Mesendoderm (in vitro differentiated cells): ENCODE measurements around the gene GJB6.

Experiments used
- DNase-seq: peaks from one replicate; pipeline ENCODE4 v3.0.0; 2013
- H2AK5ac ChIP-seq: 2 replicates; pipeline ENCODE4 v1.6.1; 2013; ENCODE audit warnings: low read length, inconsistent platforms
- H2BK120ac ChIP-seq: 2 replicates; pipeline ENCODE4 v1.6.1; 2013; ENCODE audit warnings: low read depth, mild to moderate bottlenecking, low read length, moderate library complexity, mixed read lengths
- H2BK15ac ChIP-seq: replicated peaks from 2 replicates; pipeline ENCODE4 v1.6.1; 2013; ENCODE audit warnings: low read depth, mild to moderate bottlenecking, moderate library complexity
- H2BK5ac ChIP-seq: 2 replicates; pipeline ENCODE4 v1.6.1; 2013; ENCODE audit warnings: low read length, inconsistent platforms
- H3K18ac ChIP-seq: 2 replicates; pipeline ENCODE4 v1.6.1; 2013; ENCODE audit warnings: mild to moderate bottlenecking, low read length, mixed read lengths
- H3K23ac ChIP-seq: one replicate; pipeline ENCODE4 v1.6.1; 2013; ENCODE audit warnings: low read length
- H3K27ac ChIP-seq: 2 replicates; pipeline ENCODE4 v1.5.1; 2013; ENCODE audit warnings: low read depth, mild to moderate bottlenecking, inconsistent platforms, low read length, moderate library complexity
- H3K27me3 ChIP-seq: 2 replicates; pipeline ENCODE4 v1.6.1; 2013; ENCODE audit warnings: low read length, control low read depth, mild to moderate bottlenecking, inconsistent platforms; ENCODE audit not compliant: insufficient read depth, poor library complexity
- H3K36me3 ChIP-seq: 2 replicates; pipeline ENCODE4 v1.6.1; 2013; ENCODE audit warnings: low read length, inconsistent platforms; ENCODE audit not compliant: control insufficient read depth, insufficient read depth
- H3K4ac ChIP-seq: one replicate; pipeline ENCODE4 v1.6.1; 2013; ENCODE audit warnings: low read depth, mild to moderate bottlenecking, low read length, moderate library complexity
- H3K4me1 ChIP-seq: 2 replicates; pipeline ENCODE4 v1.6.1; 2013; ENCODE audit warnings: low read depth, low read length, inconsistent platforms; ENCODE audit not compliant: control insufficient read depth
- H3K4me2 ChIP-seq: 2 replicates; pipeline ENCODE4 v1.6.1; 2013; ENCODE audit warnings: low read length
- H3K4me3 ChIP-seq: 2 replicates; pipeline ENCODE4 v1.5.1; 2013; ENCODE audit warnings: mild to moderate bottlenecking, low read length
- H3K56ac ChIP-seq: one replicate; pipeline ENCODE4 v1.6.1; 2013; ENCODE audit warnings: low read length
- H3K79me1 ChIP-seq: 2 replicates; pipeline ENCODE4 v1.6.1; 2013; ENCODE audit warnings: low read length, inconsistent platforms
- H3K79me2 ChIP-seq: 2 replicates; pipeline ENCODE4 v1.6.1; 2013; ENCODE audit warnings: mild to moderate bottlenecking, low read length; ENCODE audit not compliant: control insufficient read depth, insufficient read depth
- H3K9ac ChIP-seq: 2 replicates; pipeline ENCODE4 v1.6.1; 2013; ENCODE audit warnings: low read length, inconsistent platforms
- H4K5ac ChIP-seq: one replicate; pipeline ENCODE4 v1.6.1; 2013; ENCODE audit warnings: low read length
- H4K8ac ChIP-seq: one replicate; pipeline ENCODE4 v1.6.1; 2013; ENCODE audit warnings: low read depth, mild to moderate bottlenecking, control low read depth, low read length, moderate library complexity
- WGBS: extraction: QIAGEN DNeasy Blood & Tissue Kit; methylation state at CpG from one replicate; pipeline ENCODE4 v1.1.7; 2013; ENCODE audit warnings: low lambda C conversion rate, missing lambda C conversion rate; ENCODE audit not compliant: insufficient coverage; ENCODE audit errors: extremely low coverage; 5-methylcytosine and 5-hydroxymethylcytosine counted together

GJB6 gene

GRCh38 chr13:20181188-20181587 is 50.9 kb downstream of the GJB6 start:
- Histone ChIP-seq H4K8ac (no peak overlapping the region), H2BK5ac (no peak overlapping the region), H3K27me3 (no peaks in the 10 kb centered on the region), H3K4ac (no peak overlapping the region), H2AK5ac (no peak overlapping the region), H3K27ac (no peak overlapping the region), H3K56ac (no peak overlapping the region), H3K23ac (no peak overlapping the region), H3K36me3 (no peaks in the 10 kb centered on the region), H3K4me3 (no peak overlapping the region), H2BK120ac (no peak overlapping the region), H3K9ac (no peak overlapping the region), H3K4me2 (no peak overlapping the region), H3K4me1 (no peaks in the 10 kb centered on the region), H3K79me1 (no peaks in the 10 kb centered on the region), H2BK15ac (no peak overlapping the region), H4K5ac (no peak overlapping the region), H3K79me2 (no peaks in the 10 kb centered on the region), H3K18ac (no peak overlapping the region)
- no peak for DNase-seq
- no CpG with 5 or more reads among the region's 3 CpGs for WGBS

GRCh38 chr13:20178156-20178555 is 54.0 kb downstream of the GJB6 start:
- no CpG with 5 or more reads among the region's 5 CpGs for WGBS
- Histone ChIP-seq H3K4ac (no peak overlapping the region), H3K79me2 (no peaks in the 10 kb centered on the region), H3K36me3 (no peaks in the 10 kb centered on the region), H3K4me1 (no peaks in the 10 kb centered on the region), H3K23ac (no peak overlapping the region), H3K27me3 (no peaks in the 10 kb centered on the region), H2AK5ac (no peak overlapping the region), H2BK5ac (no peak overlapping the region), H3K4me2 (no peak overlapping the region), H3K18ac (no peak overlapping the region), H3K4me3 (no peak overlapping the region), H4K8ac (no peak overlapping the region), H3K56ac (no peak overlapping the region), H3K27ac (no peak overlapping the region), H3K9ac (no peak overlapping the region), H3K79me1 (no peaks in the 10 kb centered on the region), H2BK120ac (no peak overlapping the region), H2BK15ac (no peak overlapping the region), H4K5ac (no peak overlapping the region)
- no peak for DNase-seq

GRCh38 chr13:20177049-20177831 is 54.9 kb downstream of the GJB6 start:
- no peak overlapping the region for H3K4ac ChIP-seq
- H2BK15ac ChIP-seq, result no peak overlapping the region
- H2AK5ac ChIP-seq, result no peak overlapping the region
- H2BK120ac ChIP-seq, result no peak overlapping the region
- no peaks in the 10 kb centered on the region for H3K27me3 ChIP-seq
- H3K9ac ChIP-seq, result no peak overlapping the region
- no peak overlapping the region for H3K18ac ChIP-seq
- H3K4me1 ChIP-seq, result no peaks in the 10 kb centered on the region
- no peak overlapping the region for H4K8ac ChIP-seq
- H3K79me2 ChIP-seq, result no peaks in the 10 kb centered on the region
- no CpG with 5 or more reads among the region's 67 CpGs for WGBS
- H3K23ac ChIP-seq, result no peak overlapping the region
- no peak overlapping the region for H4K5ac ChIP-seq
- no peak overlapping the region for H3K56ac ChIP-seq
- H2BK5ac ChIP-seq, result no peak overlapping the region
- H3K79me1 ChIP-seq, result no peaks in the 10 kb centered on the region
- H3K4me3 ChIP-seq, result no peak overlapping the region
- no peak overlapping the region for H3K4me2 ChIP-seq
- H3K27ac ChIP-seq, result no peak overlapping the region
- no peaks in the 10 kb centered on the region for H3K36me3 ChIP-seq
- DNase-seq, result no peak

- Histone ChIP-seq H3K27me3 (no peaks in the 10 kb centered on the region), H3K4me3 (no peak overlapping the region), H3K36me3 (no peaks in the 10 kb centered on the region), H3K23ac (no peak overlapping the region), H3K27ac (no peak overlapping the region), H4K5ac (no peak overlapping the region), H2AK5ac (no peak overlapping the region), H3K18ac (no peak overlapping the region), H4K8ac (no peak overlapping the region), H3K79me2 (no peaks in the 10 kb centered on the region), H3K9ac (no peak overlapping the region), H3K79me1 (no peaks in the 10 kb centered on the region), H2BK15ac (no peak overlapping the region), H3K4me1 (no peaks in the 10 kb centered on the region), H3K4me2 (no peak overlapping the region), H2BK5ac (no peak overlapping the region), H3K56ac (no peak overlapping the region), H3K4ac (no peak overlapping the region), H2BK120ac (no peak overlapping the region)
- WGBS, result no CpG with 5 or more reads among the region's 14 CpGs
- no peak for DNase-seq
Measured at GRCh38 chr13:20175907-20176652, 56.0 kb downstream of the GJB6 start.

GRCh38 chr13:20175406-20175794 is 56.7 kb downstream of the GJB6 start:
- Histone ChIP-seq H3K4ac (no peak overlapping the region), H3K4me2 (no peak overlapping the region), H3K56ac (no peak overlapping the region), H3K4me3 (no peak overlapping the region), H3K23ac (no peak overlapping the region), H3K27ac (no peak overlapping the region), H3K79me1 (no peaks in the 10 kb centered on the region), H3K27me3 (no peaks in the 10 kb centered on the region), H2BK120ac (no peak overlapping the region), H3K4me1 (no peaks in the 10 kb centered on the region), H3K79me2 (no peaks in the 10 kb centered on the region), H2AK5ac (no peak overlapping the region), H3K18ac (no peak overlapping the region), H3K36me3 (no peaks in the 10 kb centered on the region), H2BK15ac (no peak overlapping the region), H3K9ac (no peak overlapping the region), H2BK5ac (no peak overlapping the region), H4K8ac (no peak overlapping the region), H4K5ac (no peak overlapping the region)
- no CpG with 5 or more reads among the region's 3 CpGs for WGBS
- DNase-seq, result no peak
